Hindlimb muscle (tissue), 1 donor: ENCODE measurements around the gene UBALD1. TPM values are rescaled to one million over a fixed set of nuclear protein-coding genes. Genes with fewer than 3 reads are reported as not detected.
A peak's percentile ranks its signal among the peaks of the same experiment; 100 is the strongest.

Experiments
- DNase-seq: peaks from one replicate; pipeline ENCODE4 v3.0.0-alpha.2; 2013
- polyA plus RNA-seq: library from polyadenylated mRNA; unstranded; fragments of 120-200 nt; gene quantifications from one replicate; pipeline ENCODE4 v1.2.1, GENCODE V29; 2013; ENCODE audit not compliant: insufficient read length

UBALD1 gene
- polyA plus RNA-seq, 1 donor, result 25.1 TPM

DNA sequence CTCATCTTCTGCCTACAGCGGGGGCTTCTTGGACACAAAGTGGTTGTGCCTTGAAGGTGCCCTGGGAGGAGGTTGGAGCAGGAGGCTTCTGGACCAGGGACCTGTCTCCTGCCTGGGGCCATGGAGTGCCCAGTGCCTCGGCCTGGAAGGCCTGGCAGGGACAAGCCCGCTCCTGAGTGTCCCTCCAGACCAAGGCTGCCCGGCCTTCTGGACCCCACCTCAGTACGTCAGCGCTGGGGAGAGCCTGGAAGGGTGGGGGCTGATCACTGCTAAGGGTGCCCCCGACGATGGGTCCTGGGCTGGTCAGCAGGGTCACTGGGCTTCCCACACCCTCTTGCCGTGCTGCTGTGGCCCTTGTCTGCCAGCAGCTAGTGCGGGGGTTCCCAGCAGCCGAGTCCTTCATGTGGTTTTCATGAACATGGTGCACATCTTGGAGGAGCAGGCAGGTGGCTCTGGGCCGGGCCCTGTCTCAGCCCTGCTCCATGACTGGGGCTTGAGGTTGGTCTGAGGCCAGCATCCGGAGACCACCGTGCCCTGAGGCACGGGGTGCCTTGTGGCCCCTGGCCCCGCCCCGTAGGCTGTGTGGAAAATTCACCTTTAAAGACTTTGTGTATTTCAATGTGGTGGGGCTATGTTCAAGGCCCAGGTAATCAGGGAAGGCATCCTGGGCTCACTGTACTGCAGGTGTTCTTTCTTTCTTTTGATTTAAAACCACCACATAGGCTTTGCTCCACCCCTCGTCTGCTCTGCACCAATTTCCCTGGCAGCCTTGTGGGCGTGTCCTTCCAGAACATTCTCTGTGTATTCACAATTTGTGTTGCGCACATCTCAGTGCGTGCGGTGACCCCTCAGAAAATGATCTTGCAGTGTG, 32.3 kb upstream of the UBALD1 start:
- DNase-seq, result no peak

DNA sequence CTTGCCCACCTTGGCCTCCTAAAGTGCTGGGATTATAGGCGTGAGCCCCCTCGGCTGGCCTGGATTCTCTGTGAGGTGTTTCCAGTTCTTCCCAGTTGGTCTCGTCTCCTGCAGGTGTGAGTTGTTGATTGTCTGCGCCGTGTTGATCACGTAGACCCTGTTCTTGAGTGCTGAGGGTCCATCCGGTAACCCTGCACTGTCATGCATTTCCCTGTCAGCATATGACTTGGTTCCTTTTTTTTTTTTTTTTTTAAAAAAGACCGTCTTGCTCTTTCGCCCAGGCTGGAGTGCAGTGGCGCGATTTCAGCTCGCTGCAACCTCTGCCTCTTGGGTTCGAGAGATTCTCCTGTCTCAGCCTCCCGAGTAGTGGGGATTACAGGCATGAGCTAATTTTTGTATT, 27.2 kb upstream of the UBALD1 start:
- no peak for DNase-seq

DNA sequence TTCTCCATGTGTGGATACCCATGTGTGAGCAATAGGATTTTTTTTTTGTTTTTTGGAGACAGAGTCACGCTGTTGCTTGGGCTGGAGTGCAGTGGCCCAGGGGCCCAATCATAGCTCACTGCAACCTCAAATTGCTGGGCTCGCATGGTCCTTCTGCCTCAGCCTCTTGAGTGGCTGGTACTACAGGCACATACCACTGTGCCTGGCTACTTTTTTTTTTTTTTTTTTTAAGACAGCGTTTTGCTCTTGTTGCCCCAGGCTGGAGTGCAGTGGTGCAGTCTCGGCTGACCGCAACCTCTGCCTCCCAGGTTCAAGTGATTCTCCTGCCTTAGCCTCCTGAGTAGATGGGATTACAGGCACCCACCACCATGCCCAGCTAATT, 26.6 kb upstream of the UBALD1 start:
- no peak for DNase-seq

DNA sequence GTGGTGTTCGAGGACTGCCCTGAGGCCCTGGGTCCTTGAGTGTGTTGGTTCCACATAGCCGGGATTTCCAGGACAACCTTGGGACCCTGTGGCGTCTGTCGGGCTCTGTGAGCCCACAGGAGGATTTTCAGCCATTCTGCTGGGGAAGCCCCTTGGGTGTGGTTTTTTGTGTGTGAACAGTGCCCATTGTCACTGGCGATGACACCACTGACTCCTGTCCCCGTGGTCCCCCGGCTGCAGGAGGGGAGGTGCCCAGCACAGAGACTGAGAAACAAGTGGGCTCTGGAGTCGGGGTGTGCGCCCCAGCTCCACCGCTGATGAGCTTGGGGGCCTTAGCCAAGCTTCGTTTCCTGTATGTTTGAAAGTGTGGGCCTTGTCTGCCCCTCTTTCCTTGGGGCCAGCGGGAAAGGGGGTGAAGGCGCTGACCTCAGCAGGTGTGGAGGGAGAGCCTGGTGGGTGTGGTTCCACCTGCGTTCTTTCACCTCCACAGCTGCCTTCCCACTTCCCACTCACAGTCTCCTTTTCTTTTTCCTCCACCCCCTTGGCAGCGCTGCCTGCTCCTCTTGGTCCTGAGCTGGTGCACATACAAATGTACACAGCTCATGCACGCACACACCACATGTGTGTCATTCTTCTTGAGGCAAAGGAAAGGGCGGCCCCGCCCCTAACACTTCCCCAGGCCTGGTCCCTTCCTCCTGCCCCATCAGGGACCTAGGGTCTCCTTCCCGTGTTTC, 26.1 kb upstream of the UBALD1 start:
- no peak for DNase-seq

DNA sequence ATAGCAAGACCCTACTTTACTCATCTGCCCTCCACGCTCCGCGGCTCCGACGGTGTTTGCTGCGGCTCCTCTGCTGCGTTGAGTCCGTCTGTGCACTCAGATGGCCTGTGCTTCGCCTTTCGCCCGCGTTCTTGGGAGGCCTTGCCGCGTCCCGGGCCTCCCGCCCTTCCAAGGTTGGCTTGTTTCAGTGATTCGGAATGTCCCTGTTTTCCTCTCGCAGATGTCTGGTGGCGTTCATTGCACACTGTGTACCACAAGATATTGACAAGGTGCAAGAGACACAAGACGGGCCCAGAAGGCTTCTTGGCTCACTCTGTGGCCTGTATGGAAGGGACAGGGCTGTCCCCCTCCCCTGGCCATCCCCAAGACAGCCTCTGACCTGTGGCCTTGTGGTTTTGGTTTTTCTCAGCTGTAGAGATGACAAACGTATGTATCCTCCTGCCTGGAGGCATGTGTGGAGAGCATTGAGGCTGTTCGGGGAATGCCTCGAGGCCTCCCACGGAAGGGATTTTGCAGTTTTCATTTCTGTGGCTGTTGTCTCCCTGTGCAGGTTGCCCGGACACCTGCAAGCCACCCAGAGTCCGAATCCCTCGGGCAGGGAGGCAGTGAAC, 25.3 kb upstream of the UBALD1 start:
- no peak for DNase-seq

DNA sequence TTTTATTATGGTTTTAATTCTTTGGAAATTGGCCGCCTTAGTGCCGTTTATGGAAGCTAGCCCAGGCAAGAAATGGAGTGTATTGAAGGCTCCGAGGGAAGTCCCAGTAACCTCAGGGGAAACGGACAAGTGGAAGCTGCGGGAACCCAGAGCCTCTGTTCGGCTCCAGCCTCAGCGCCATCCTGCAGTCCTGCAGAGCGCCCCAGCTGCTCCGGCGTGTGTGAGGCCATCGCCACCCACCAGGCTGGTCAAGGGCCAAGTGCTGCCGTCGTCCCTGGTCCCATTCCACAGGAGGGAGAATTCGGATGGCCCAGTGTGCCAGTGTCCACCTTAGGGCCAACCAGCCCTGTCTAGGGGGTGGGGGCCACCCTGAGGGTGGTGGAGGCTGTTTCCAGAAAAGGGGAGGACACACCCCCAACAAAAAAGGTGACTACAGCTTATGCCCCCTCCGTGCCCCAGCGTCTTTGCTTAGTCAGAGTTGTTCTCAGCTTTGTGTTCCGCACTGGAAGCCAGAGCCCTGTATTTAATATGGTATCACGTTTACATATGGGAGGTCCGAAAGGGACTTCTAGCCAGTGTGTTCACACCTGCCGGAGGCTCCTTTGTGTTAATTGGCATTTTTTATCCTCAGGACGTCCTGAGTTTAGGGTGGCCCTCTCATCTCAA, 22.9 kb upstream of the UBALD1 start:
- no peak for DNase-seq

DNA sequence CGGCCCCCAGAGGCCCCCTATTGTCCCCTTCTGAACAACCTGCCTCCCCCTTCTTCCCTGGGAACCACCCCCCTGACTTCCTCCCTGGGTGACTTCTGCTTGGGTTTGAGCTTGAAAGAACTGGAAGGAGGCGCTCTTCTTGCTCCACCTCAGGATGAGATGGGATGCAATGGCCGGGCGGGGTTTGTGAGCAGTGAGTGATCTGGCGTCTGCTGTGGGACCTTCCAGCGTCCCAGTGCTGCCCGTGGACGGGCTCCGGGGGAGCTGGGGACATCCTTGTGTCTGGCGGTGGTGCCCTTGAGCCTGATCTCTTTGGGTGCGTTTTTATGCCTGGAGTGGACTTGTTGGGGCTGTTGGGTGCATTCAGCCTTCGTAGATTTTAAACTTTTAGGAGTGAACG, 21.5 kb upstream of the UBALD1 start:
- no peak for DNase-seq

DNA sequence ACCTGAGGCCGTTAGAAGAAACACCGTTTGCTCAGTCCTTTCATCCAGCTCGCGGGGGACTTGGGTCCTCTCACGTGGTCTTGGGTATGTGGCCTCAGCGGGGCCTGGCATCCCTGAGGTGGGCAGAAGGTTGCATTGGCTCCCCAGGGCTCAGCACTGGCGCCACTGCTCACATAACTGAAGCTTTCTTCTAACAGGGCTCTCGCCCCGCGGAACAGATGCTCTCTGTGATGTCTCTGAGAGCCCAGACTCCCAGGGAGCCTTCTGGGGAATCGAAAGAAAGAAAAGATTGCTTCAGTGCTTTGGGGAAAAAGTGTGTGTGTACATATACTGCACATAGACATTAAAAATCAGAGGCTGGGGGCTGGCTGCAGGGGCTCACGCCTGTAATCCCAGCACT, 20.1 kb upstream of the UBALD1 start:
- no peak for DNase-seq

DNA sequence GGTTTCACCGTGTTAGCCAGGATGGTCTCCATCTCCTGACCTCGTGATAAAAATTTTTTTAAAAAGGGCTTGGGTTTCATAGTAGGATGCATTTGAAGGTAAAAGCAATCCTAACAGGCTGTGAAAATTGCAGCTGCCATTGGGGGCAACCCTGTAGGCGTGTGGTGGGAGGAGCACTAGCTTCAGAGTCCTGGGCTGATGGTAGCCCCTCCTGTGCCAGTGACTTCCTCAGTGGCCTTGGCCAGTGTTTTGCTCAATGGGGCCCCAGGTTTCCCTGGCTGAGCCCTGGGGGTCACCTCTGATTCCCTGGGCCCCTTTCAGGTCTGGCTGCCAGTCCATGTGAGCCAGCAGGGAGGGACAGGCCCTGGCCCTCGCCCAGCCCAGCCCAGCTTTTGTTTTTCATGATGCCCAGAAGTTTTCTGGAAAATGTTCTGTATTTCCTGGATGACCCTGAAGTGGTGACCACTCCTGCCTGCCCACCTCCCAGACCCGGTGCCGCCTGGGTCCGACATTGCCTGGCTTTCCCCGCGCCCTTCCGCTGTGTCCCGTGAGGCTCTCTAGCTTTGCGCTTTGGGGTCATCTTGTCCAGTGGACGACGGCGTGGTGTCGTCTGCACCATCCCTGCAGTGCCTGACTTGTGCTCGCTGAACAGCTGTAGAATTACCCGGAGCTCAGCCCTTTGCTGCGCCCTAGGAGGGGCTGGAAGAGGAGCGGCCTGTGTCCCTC, 19.4 kb upstream of the UBALD1 start:
- no peak for DNase-seq

DNA sequence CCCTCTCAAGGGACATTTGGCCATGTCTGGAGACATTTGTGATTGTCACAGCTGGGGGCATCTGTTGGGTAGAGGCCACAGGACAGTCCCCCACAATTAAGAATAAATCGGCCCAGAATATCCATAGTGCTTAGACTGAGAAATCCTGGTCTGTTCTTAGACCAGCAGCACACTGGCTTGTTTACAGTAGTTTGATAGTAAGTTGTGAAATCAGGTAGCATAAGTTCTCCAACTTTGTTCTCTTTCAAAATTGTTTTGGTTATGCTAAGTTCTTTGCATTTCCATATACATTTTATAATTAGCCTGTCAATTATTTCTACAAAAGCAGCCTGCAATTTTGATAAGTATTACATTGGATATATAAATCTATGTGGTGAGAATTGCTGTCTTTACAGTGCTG, 16.8 kb upstream of the UBALD1 start:
- DNase-seq, result no peak

DNA sequence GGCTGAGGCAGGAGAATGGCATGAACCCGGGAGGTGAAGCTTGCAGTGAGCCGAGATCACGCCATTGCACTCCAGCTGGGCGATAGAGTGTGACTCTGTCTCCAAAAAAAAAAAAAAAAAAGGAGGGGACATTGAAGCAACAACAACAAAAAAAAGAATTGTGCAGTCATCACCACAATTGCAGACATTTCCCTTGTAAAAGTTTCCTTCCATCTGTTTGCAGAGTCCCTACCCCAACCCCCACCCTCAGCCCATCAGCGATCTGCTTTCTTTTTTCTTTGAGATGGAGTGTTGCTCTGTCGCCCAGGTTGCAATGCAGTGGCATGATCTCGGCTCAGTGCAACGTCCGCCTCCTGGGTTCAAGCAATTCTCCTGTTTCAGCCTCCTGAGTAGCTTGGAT, 13.6 kb upstream of the UBALD1 start:
- no peak for DNase-seq

DNA sequence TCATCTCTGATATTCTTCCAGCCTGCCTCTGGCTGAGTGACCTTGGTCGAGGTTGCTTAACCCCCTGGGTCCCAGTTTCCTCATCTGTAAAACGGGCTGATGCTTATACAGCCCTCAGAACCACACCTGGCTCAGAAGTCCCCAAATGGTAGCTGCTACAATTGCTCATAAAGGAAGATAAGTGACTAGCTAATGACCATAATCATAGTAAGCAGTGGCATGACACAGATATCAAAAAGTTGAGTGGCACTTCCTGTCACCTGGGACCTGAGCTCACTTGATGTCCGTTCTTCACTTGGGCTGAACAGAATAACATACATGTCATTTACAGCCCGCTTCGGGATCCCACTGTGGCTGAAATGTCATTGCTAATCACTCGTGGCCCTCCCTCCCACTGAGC, 11.7 kb upstream of the UBALD1 start:
- no peak for DNase-seq

DNA sequence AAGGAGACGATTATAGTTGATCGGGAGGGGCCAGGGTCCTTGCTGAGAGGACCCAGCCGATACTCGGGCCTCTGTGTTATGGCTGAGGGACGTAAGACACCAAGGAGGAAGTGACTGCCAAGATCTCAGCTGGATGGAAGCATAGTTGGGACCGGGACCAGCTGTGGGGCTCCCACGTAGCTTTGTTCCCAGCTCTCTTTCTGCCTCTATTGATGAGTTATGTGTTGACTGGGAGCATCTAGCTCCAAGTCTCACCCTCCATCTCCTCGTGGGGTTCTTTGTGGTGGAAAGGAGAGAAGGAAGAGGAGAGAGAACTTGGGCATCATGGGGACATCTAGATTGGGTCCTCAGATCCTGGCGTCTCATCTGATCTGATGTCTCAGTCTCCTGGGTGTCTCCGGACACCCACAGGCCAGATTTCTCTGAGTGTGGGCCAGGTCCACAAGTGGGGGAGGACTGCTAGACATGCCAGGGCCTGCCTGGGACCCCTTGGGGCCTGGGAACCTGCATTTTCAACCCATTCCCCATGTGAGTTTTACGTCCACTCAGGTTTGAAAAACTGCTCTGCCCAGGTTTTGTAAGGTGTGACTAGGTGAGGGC, 11.0 kb upstream of the UBALD1 start:
- no peak for DNase-seq

DNA sequence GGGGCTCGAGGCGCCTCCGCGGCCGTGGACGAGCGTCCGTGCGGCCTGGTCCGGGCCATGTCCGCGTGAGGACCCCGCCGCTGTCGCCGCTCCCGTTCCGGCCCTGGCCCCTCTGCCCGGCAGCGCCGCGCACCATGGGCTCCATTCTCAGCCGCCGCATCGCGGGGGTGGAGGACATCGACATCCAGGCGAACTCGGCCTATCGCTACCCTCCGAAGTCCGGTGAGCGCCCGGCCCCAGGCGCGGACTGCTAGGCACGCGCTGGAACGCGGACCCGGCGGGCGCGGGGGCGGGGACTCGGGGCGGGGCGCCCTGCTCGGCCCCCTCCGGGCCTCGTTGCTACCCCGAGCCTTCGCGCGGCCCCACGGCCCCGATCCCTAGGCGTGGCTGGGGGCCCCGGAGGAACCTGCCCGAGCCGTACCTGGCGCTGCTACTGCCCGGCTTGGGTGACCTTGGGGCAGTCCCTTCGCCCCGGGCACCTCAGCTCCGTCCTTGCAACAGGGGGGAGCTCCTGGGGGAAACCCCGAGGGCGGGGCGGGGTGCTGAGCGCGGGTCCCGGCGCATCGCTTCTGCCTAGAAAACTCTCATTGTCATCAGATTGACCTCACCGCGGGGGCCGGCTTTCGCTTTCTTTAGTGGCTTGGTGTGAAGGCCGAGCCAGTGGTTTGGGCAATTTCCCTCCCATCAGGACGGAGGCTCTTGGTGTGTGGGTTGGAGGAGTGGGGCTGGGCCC, 10.3 kb upstream of the UBALD1 start:
- peak; percentile 64 for DNase-seq

DNA sequence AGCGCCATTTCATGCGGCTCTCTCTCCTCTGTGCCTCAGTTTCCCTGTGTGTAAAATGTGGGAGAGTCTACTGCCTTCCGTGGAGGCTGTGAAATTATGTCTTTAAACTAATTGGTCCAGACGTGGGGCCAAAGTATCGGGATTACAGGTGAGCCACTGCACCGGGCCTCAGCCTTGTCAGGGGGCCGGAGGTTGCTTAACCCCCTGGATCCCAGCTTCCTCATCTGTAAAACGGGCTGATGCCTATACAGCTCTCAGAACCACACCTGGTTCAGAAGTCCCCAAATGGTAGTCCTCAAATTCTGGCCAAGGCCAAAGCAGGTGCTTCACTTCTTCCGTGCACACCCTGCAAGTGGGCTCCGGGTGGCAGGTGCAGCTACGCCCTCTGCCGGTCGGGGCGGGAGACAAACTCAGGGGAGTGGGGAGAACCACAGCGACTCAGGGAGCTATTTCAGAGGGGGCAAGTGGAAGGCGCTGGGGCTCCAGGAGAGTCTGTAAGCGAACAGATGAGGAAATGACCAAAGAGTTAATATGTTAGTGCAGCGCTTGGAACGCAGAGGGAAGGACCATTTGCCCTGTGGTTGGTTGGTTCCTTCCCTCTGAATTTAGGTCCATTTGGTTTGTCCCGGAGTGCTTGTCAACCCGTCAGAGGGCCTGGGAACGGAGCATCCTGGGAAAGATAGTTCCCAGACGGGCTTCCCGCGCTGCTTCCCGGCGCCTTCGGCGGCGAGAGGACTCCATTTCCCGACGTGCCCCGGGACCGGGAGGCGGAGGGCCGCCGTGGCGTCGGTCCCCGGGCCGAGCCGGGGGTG, 9.5 kb upstream of the UBALD1 start, which contains the start of gene MGRN1:
MGRN1 (plus strand) TSS at position 812 of the 812 bp plus-strand sequence. CDS start 135 bp downstream, outside the sequence.
- DNase-seq, result peak; percentile 98

DNA sequence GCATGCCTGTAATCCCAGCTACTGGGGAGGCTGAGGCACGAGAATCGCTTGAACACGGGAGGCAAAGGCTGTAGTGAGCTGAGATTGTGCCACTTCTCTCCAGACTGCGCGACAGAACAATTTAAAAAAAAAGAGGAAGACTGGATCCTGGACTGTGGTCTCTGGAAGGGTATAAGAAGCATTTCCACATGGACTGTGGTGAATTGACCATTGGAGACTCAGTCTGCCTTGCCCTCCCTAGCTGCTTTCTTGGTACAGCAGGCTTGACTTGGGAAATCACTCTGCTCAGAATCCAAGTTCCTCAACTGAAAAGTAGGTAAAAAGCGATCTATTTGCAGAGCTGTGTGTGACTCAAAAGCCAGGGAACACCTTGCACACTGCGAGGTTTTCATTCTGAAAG, 8.9 kb upstream of the UBALD1 start:
- no peak for DNase-seq

DNA sequence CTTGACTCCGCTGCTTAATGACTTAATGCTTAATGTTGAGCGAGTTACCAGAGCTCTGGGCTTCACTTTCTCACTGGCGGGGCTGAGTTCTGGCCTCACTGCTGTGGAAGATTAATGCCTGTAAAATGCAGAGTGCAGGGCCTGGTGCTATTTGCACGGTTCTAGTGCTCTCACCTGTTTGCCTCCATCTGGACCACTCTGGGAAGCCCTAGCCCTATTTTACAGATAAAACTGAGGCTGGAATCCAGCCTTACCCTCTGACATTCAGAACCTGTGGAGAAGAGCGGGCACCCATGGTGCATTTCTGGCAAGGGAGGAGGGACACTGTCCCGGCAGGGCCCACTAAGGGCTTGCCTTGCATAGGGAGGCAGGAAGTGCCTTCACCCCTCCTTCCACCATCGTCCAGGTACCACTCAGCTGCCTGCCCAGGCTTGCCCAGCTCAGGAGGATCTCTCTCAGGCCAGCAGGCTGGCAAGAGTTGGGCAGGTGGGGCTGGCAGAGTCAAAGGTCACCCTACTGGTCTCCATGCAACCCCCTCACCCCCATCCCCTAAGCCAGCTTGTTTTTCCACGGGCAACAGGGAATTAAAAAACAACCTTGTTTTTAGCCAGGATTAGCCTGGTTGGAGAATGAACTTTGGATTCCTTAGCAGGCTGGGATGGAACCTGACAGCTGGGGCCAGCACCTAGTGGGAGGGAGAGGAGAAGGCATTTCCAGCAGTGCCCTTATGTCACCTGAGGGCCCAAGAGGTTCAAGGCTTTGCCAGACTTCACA, 4.1 kb upstream of the UBALD1 start:
- no peak for DNase-seq

DNA sequence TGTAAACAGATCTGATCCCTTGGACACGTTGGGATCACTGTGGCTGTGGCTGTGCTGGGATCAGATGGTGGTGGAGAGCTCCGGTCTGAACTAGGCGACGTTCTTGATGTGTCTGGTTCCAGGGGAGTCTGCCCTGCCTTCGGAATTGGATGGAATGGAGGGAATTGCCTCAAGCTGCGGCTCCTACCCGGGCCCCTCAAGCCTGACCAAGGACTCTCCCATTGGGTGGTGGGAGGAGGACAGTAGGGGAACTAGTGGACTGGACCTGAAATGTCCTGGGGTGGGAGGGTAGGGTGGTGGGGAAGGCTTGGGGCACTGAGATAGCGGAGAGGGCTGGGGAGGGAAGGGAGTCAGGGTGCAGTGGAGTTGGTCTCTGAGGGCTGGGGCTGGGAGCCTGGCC, 3.2 kb upstream of the UBALD1 start:
- no peak for DNase-seq

DNA sequence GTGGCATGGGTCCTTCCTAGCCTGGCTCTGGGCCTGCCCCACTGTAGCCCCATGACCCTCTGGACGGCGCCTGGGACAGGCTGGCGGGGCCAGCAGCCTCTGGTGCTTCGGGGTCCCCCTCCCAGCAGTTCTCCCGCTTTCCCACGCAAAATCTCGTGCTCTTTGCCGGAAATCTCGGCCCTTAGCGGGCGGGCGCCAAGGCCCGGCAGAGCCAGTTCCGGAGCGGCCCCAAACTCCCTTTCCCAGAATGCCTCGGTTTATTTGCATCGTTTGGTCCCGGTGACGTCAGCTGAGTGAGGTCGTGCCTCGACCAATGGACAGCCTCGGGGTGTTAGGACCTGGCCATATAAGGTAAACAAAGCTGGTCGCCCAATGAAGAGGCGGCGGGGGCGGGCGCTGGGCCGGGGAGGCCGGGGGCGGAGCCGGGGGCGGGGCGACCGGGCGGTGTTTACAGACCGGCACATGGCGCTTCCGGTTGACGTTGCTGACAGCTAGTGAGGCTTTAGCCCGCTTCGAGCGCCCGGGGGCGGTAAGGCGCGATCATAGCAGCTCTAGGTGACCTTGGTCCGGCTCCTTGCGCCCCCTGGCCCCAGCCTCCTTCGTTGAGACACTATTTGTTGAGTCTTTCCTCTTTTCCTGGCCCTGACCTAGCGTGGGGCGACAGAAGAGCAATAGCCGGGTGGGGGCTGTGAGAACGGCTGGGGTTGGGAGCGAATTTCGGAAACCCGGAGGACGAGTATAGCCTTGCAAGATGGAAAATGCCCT, 1.5 kb upstream of the UBALD1 start:
- peak; percentile 100 for DNase-seq
